SHP77 treated with DMSO at 0.1 percent for 48 hours (cell line): ENCODE measurements around the gene COL13A1.

Experiments used
- DNase-seq: peaks from one replicate; lab custom pipeline; 2025; lab: John Stamatoyannopoulos, UW

Gene COL13A1

DNA sequence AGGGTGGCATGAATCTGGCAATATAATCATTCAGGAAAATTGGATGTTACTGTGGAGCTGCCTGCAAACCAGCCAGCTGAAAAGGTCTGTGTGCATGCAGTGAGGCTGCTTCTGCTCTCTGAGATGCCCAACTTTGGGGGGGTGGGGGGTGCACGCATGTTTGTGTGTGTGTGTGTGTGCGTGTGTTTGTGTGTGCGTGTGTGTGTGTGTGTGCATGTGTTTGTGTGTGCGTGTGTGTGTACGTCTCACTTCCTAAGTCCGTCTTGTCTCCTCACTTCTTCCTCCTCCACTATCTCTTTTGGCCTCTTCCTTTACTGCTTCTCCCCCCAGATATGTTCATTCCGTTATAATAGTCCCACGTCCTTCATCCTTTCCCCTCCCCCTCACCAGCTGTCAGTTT, 148.1 kb downstream of the COL13A1 start:
- DNase-seq: no peak

DNA sequence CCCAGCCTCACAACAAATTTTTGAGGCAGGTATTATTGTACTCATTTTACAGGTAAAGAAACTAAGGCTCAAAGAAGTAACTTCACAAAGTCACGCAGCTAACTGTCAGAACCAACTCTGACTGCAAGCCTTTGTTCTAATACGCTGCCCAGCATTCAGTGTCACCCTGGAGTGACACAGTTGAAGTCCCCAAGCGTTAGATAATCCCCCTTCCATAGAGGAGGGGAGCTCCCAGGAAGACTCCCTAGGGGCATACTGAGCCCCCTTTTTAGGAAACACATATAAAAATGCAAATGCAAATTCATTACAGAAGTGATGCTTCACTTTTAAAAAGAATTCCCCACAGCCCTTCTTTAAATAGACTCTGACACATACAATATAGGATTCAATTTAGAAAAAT, 150.0 kb downstream of the COL13A1 start:
- no peak for DNase-seq

DNA sequence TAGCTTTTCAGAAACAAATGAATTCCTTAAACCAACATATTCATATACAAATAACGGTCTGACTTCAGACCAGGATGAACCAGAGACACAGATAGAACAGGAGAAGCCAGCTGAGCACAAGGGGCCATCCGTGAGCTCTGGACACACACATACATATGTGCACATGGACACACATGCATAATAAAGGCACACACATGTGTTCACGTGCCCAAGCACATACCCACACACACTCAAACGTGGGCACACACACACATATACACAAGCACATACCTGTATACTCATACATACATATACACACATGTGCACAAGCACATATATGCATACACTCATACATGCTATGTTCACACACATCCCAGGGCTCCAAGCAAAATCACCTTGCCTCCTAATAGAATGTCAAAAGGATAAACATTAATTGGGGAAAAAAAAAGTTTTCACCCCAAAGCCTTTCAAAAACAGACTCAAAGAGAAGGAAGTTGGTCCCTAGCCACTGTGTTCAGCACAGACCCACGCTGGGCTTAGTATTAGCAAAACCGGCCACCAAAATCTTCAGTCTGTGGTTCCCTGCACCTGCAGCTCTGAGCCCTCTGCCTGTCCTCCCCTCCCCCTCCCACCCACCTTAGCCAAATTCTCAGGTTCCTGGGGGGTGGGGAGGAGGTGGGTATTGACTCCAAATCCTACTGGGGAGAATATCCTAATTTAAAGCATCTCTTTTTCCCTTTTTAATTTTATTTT, 150.5 kb downstream of the COL13A1 start:
- DNase-seq: no peak

DNA sequence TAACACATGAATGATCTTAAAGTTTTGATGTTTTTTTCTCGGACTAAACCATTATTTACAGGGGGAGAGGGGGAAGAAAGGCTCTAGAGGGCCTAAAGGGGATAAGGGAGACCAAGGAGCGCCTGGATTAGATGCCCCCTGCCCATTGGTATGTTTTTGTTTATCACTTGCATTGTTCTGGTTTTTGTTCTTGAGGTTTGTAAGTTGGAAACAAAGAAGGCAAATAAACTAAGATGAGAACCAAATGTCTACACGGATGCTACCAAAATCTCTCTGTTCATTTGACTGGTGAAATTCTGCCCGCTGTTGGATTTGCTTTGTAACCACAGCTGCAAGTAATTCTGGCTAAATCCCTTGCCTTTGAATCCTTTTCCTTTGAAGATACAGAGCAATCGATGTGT, 151.1 kb downstream of the COL13A1 start:
- no peak for DNase-seq

DNA sequence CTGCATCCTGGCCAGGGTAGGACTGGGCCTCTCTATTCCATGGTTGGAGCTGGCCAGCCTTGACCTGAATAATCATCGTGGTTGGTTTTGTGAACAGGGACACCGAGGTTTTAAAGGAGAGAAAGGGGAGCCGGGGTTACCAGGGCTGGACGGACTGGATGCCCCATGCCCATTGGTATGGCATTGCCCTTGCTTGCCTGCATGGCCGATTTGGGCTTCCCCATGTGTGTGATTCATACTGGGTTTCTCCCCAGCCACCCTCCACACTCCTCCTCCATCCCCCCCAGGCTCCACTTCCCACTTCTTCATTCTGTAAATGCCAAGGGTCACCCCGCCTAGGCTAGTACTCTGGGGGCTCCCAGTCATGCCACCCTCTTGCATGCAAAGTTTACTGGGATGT, 152.1 kb downstream of the COL13A1 start:
- DNase-seq: no peak

DNA sequence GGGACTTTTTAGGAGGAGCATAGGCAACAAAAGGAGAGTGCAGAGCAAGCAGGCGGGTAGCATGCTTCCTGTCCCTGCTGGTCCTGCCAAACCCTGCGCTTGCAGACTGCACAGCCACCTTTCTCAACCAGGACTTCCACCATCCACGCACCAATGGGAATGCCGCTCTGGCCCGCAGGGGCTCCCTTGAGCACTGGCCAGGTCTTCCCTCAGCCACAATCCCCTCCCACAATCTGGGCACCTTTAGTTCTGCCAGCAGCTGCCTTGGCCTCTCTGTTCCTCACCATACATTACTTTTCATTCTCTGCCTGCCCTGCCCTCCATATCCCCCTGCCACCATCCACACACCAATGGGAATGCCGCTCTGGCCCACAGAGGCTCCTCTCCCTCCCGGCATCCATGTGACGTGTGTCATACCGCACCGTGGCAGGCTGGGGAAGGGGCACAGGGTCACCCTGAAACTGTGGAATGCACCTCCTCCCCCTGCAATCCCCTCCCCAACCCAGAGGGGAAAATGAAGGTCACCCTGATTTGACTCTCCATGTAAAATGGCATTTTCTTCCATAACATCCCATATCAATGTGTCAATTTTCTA, 153.6 kb downstream of the COL13A1 start:
- DNase-seq: no peak

DNA sequence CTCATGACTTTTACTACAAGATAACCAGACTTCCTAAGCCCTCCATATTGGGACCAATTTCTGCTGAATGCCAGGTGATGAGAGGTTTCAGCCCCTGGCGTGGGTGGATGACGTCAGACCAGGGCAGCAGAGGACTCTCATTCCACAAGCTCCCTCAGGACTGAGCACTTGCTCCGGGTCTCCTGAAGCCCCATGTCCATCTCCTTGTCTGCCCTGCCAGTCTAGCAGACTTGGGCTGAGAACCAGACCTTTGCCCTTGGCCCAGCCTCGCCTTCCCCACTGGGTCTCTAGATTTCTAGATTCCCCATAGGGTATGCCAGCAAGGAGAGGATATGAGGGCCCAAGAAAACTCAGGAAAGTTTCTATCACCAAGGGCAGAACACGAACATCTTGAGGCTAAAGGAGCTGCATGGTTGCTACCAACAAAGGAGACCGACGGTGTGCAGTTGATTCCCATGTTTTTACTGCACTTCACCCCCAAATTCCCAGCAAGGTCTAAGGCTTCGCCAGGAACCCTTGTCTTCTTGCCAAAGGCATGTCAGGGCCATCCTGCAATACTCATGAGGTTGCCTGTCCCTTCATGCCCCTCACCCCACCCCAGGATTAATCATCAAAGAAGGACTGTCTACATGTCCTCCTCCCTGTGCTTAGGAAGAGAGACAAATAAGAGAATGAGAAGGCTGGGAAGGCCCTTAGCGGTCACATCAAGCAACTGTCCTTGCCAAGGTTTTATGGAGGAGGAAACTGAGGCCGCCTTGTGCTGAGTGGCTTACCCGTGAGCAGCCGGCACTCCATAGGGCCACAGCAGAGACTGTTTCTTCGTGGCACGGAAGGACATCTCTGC, 154.4 kb downstream of the COL13A1 start:
- no peak for DNase-seq

DNA sequence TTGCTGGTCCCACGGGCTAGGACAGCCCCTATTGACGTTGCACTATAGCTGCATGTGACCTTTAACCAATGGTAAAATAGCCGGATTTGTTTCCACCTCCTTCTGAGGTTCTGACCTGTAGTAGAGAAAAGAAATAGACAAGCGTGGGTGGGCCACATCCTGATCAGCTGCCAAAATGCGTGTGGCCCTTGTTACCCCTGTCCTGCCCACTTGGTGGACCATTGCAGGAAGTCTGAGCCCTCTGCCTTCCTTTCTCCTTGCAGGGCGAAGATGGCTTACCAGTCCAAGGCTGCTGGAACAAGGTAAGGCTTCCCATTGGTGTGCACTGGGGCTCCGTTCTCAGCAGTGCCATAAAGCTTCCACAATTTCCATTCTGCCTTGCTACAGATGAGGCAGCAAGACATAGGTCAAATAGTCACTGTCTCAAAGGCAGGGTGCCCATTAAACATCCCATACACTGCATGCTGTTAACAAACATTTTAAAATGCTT, 155.1 kb downstream of the COL13A1 start:
- DNase-seq: no peak

DNA sequence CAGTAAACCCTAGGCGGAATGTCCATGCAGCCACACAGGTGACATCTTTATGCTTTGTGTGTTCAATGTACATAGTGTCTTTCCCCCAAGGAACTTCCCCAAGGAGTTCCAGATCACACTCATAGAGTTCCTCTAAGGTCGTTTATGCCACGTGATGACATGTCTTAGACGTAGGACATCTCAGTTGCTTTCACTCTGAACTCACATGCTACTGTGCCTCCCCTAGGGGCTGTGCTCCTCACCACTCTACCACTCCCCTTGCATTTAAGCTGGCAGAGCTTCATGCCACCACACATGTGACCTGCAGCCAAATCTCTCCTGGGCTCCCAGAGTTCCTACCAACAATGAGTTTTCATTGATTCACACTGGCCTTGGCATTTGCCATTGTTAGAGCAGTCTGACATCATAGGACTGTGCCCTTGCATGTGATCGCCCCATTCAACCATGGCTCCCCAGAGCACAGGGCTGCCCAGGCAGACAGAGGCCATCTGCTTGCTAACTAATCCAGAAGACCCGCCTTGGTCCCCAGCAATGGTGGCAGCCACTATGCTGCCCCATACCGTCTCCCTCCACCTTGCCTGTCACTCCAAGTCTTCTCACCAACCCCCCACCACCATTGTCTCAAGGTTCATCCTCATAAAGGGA, 155.7 kb downstream of the COL13A1 start:
- no peak for DNase-seq

DNA sequence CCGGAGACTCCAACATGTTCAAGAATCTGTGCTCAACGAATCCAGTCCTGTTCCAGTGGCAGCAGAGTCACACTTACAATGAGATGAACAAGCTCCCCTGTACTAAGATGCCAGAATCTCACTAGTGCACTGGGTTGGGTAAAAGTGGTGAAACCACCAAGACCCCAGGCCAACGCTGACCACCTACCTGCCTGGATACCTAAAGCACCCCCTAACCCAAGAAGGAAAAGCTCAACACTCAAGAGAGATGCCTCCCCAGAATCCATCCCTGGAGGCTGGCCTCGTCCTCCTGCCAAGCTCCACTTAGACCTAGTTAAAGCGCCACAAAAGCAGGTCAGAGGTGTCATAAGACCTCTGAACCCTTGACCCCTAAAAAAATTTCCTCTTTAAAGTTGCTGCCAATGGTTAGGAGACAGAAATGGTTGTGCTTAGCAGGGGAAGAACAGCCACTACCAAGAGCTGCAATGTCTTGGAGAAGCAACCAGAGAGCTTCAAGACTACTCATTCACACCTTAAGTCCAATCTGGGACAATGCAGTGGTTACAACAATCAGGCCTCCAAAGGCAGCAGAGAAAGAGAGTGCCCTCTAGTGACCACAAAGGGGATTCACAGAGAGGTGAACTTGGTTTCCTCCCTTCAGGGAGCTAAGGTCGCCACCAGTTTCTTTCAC, 156.3 kb downstream of the COL13A1 start:
- DNase-seq: no peak

DNA sequence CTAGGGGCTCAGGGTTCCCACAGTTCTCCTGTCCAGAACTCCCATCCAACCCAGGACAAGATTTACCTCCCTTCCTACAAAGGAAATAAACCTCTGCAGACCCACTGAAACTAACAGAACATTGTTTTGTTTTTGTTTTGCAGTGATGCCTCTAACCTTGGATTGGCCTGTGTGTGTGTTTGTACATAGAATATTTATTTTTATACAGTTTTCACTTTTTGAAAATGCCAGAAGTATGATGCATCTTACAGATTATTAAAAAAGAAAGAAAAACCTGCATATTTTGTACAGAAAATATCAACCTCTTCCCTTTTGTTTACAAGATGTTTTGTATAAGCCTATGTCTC, 156.8 kb downstream of the COL13A1 start:
- DNase-seq: no peak

DNA sequence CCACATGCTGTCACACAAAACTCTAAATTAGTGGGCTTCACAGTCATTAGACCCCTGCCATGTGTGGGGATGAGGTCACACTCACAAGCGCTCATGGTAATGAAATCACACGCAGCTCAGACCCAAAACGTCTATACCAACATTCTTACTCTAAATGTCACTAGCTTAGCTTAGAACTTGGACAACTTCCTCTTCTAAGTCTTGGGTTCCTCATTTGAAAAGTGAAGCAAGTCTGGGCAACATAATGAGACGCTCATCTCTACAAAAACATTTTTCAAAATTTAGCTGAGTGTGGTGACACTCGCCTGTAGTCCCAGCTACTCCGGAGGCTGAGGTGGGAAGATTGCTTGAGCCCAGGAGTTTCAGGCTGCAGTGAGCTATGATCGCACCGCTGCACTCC, 158.2 kb downstream of the COL13A1 start:
- no peak for DNase-seq

DNA sequence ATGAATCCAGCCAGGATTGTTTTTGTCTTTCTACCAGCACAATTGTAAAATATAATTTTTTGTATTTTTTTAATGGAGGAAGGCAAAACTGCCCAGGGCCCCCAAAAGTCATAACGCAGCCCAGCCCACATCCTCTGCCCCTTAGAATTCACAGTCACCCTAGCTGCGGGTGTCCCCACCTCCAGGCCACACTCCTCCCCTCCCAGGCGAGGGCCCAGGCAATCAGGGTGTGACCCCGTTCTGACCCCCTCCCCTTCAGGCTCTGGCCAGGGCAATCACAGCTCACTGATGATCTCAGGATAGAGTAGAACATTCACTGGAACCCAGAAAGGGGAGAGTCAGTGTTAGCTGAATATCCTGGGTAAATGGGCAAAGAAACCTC, 158.9 kb downstream of the COL13A1 start:
- DNase-seq: no peak

DNA sequence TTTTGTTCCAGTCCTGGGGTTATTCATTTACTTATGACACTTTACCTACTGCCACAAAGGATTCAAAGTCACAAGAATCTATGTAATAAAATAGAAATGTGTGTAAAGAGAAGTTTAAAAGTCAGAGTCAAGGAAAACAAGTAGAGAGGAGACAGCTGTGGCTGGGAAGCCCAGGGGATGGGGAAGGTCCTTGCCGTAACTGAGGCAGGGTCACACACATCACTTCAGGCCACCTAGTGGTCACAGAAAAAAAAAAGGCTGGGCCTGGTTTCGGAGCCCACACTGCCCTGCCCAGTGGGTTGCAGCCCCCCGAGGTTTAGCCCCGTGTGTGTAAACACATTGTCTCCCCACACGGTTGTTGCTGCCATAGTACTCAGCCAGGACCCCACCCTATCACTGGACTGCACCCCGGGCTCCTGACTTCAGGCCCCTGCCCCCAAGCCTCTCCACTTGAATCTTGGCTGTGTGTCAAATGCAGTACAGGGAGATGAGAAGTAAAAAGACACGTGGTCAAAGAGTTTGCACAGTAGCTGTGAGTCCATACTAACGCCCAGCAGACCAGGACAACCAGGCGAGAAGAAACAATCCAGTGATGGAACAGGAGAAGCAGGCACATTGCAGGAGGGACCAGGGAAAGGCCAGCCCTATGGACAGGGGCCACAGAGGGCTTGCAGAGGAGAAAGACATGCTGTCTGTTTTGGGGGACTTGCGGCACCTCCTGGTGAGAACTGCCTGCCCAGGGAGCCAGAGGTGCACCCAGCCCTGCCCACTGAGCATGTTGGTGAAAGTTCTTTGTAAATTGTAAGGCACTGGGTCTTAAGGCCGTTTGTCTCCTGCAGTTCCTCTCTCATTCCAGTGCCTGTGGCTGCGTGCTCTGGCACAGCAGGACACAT, 159.5 kb downstream of the COL13A1 start:
- DNase-seq: no peak

DNA sequence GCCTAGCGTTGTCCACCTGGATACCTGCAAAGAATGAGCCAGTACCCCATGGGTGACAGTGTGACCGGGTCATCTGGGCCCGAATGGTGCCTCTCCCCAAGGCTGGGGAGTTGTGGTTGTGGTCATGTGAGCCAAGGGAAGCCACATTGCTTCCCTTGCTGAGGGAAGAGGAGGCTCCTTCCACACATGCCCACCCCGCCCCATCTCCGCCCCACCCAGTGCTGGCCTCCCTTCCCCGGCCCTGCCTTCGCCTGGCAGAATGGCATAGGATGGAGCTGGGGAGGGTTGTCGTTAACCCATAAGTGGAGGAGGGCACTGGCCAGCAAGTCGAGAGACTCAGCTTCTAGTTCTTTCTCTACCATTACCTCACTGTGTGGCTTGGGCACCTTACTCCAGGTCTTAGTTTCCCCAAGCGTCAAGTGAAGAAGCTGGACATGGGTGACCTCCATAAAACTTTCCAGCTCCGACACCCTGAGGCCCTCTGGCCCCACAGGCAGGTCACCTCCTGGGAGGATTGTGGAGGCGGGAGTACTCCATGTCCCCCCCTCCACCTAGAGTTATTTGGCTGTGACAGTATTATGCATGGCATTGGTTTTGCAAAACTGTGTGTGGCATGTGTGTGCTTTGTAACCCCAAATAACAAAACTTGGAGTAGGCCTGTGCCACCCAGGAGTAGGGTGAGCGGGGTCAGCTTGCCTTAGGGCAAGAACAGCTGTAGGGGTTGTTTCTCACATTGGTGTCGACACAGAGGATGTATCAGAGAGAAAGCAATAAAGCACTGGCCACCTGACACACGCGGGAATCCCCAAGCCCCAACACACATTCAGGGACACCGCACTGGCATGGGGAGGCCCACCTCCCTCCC, 160.4 kb downstream of the COL13A1 start:
- DNase-seq: no peak

DNA sequence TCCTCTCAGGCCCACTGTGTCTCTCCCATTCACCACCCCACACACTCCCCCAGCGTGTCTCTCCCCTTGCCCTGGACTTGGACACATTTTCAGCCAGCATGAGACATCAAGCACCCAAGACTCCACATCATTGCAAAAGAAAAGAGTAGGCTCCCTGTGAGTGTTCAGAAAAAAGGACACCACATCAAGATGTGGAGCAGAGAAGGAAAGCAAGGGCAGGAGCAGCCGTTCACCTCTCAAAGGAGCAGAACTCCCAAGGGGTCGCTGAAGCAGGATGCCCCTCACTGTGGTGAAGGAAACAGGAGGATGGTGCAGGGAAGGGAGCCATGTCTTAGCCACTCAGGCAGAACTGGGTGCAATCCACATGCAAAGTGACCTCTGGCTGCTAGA, 161.0 kb downstream of the COL13A1 start:
- no peak for DNase-seq

DNA sequence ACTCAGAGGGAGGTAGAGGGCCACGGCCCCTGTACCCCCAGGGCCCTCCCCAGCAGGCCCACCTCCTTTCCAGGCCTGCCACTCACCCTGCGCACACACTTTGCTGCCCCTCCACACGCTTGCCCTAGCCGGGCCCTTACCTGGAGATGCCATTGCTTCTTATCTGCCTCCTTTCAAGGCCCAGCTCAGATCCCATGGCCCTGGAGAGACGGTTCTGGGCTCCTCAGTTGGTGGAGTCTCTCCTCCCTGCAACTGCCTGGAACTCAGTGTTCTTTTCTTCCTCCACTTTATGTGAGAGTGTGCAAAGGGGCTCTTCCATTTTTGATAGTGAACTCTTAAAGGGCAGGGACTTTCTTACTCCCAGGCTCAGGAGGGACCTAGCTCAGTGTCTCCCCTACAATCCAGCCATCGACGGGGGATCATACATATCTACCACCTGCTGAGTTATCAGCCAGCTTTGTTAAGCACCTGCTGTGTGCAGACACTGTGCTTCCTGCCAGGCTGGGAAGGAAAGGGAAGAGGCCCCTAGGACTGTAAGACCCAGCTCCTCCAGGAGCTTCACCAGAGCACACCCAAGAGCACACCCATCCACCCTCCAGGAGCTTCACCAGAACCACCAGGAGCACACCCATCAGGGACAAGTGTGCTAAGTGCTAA, 161.6 kb downstream of the COL13A1 start:
- DNase-seq: no peak

DNA sequence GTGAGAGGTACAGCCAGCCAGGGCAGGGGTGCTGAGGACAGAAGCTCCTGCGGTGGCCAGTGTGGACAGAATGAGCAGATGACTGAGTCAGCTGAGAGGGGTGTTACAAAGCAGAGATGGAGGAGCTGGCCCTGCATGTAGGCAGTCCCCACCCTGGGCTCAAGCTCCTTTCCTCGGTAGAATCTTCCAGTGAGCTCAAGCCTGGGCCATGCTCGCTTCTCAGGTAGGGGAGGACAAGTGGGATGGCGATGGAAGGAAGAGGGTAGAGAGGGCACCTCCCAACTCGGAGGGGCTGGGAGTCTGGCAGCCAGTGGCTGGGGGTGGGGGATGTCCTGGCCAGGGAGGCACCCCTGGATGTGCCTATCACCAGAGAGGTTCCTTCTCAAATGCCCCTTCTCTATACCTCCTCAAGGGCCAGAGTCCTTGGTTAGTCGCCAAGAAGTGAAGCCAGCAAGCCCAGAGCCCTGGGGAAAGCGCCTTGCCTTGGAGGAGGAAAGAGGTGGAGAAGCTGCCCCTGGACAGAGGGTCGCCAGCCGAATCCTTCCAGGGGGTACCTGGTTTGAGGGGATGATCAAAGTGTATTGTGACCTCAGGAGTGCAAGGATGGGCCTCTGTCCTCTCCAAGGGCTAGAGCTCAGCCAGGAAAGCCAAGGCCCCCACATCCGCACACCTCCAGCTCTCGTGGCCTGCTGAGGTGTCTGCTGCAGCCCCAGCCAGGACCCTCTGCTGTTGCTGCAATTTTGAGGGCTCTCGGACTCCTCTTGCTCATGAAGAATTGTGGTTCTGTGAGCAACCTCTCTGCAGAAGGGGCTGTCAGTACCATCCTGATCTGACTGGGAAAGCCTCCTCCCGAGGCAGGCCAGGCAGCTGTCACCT, 162.4 kb downstream of the COL13A1 start:
- no peak for DNase-seq

DNA sequence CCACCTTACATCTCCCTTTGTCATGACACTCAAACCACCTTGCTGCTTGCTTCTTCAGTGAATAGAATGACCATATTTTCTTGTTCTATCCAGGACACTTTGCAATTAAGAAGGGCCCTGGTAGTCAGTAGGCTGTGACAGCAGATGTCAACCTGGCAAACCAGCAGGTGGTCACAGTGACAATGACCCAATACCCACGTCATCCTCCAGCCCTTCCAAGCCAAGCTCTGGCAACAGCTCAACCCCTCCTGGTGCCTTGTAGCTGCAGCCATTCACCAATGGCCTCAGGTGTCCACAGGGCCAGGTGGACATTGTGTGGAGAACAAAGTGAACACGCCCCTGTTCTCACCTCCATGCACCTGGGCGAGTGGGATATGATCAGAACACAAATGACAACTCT, 163.4 kb downstream of the COL13A1 start:
- no peak for DNase-seq
